KMS-11 (cell line): ENCODE measurements around the gene ABL2.

ENCODE experiments used
- H2AFZ ChIP-seq: fragments of 200-600 bp; sonication (generic); 2 replicates; pipeline ENCODE4 v1.6.1; 2016; ENCODE audit warnings: antibody characterized with exemption, mixed run types, low read depth
- H3K27ac ChIP-seq: fragments of 200-600 bp; sonication (generic); 2 replicates; pipeline ENCODE4 v1.6.1; 2016; ENCODE audit warnings: mild to moderate bottlenecking, mixed run types
- H3K27me3 ChIP-seq: fragments of 200-600 bp; sonication (generic); 2 replicates; pipeline ENCODE4 v1.6.1; 2017; ENCODE audit warnings: mild to moderate bottlenecking, low read depth, mixed run types, moderate library complexity; ENCODE audit not compliant: insufficient read depth
- H3K36me3 ChIP-seq: fragments of 200-600 bp; sonication (generic); 2 replicates; pipeline ENCODE4 v1.6.1; 2017; ENCODE audit warnings: mild to moderate bottlenecking, mixed run types; ENCODE audit not compliant: insufficient read depth
- H3K4me1 ChIP-seq: fragments of 200-600 bp; sonication (generic); 2 replicates; pipeline ENCODE4 v1.6.1; 2016; ENCODE audit warnings: mild to moderate bottlenecking, low read depth, mixed run types; ENCODE audit not compliant: poor library complexity, severe bottlenecking
- H3K4me2 ChIP-seq: fragments of 200-600 bp; sonication (generic); 2 replicates; pipeline ENCODE4 v1.7.0; 2016; ENCODE audit warnings: mild to moderate bottlenecking, mixed run types
- H3K4me3 ChIP-seq: fragments of 200-600 bp; sonication (generic); IDR thresholded peaks from 2 replicates; pipeline ENCODE4 v1.6.1; 2017; ENCODE audit warnings: low read depth, low read length, mixed read lengths; ENCODE audit not compliant: insufficient read depth
- H3K79me2 ChIP-seq: fragments of 200-600 bp; sonication (generic); 2 replicates; pipeline ENCODE4 v1.6.1; 2016; ENCODE audit warnings: low read depth, mixed run types; ENCODE audit not compliant: insufficient read depth
- H3K9ac ChIP-seq: fragments of 200-600 bp; sonication (generic); 2 replicates; pipeline ENCODE4 v1.6.1; 2016; ENCODE audit warnings: mild to moderate bottlenecking, mixed run types
- H4K20me1 ChIP-seq: fragments of 200-600 bp; sonication (generic); 2 replicates; pipeline ENCODE4 v1.6.1; 2016; ENCODE audit warnings: mild to moderate bottlenecking, mixed run types; ENCODE audit not compliant: insufficient read depth
- CTCF ChIP-seq: fragments of 200-600 bp; sonication (generic); conservative IDR thresholded peaks from 2 replicates; pipeline ENCODE4 v1.6.1; 2017; ENCODE audit warnings: low read depth, mild to moderate bottlenecking, antibody characterized with exemption, low read length, moderate library complexity, mixed read lengths

ABL2 gene

GRCh38 chr1:179168536-179168935, 60.9 kb downstream of the ABL2 start:
- Histone ChIP-seq H4K20me1 (no peaks in the 10 kb centered on the region), H3K79me2 (peaks cover 19% of the 10 kb centered on the region; the same call in 1 of the 2 replicates)

GRCh38 chr1:179167955-179168354, 61.5 kb downstream of the ABL2 start:
- no peak overlapping the region for H3K4me3 ChIP-seq
- H3K36me3 ChIP-seq = no peaks in the 10 kb centered on the region
- TF ChIP-seq CTCF = no peak
- H3K27ac ChIP-seq = no peak overlapping the region
- H3K4me1 ChIP-seq = peaks cover 8% of the 10 kb centered on the region
- H3K9ac ChIP-seq = no peak overlapping the region
- H3K79me2 ChIP-seq = peaks cover 13% of the 10 kb centered on the region; the same call in 1 of the 2 replicates
- H4K20me1 ChIP-seq = no peaks in the 10 kb centered on the region
- no peak overlapping the region for H3K4me2 ChIP-seq
- no peak overlapping the region for H2AFZ ChIP-seq
- no peaks in the 10 kb centered on the region for H3K27me3 ChIP-seq

More at GRCh38 chr1:179168536-179168935, 60.9 kb downstream of the ABL2 start:
- Histone ChIP-seq H3K27ac (no peak overlapping the region), H3K4me1 (peaks cover 8% of the 10 kb centered on the region), H3K4me2 (no peak overlapping the region), H3K27me3 (no peaks in the 10 kb centered on the region), H2AFZ (no peak overlapping the region), H3K9ac (no peak overlapping the region), H3K36me3 (no peaks in the 10 kb centered on the region), H3K4me3 (no peak overlapping the region)
- no peak for TF ChIP-seq CTCF

- no peak overlapping the region for H3K4me2 ChIP-seq
Observed at GRCh38 chr1:179167418-179167777, 62.1 kb downstream of the ABL2 start.

GRCh38 chr1:179166663-179167417, 62.6 kb downstream of the ABL2 start:
- Histone ChIP-seq H3K27me3 (no peaks in the 10 kb centered on the region), H3K4me3 (no peak overlapping the region), H3K4me1 (peaks cover 8% of the 10 kb centered on the region), H4K20me1 (no peaks in the 10 kb centered on the region), H3K27ac (no peak overlapping the region), H3K9ac (no peak overlapping the region), H3K36me3 (no peaks in the 10 kb centered on the region), H3K4me2 (no peak overlapping the region), H2AFZ (no peak overlapping the region), H3K79me2 (peaks cover 14% of the 10 kb centered on the region; the same call in 1 of the 2 replicates)
- no peak for TF ChIP-seq CTCF

More at GRCh38 chr1:179167418-179167777, 62.1 kb downstream of the ABL2 start:
- Histone ChIP-seq H3K9ac (no peak overlapping the region), H3K4me3 (no peak overlapping the region), H3K27ac (no peak overlapping the region), H3K36me3 (no peaks in the 10 kb centered on the region), H3K79me2 (peaks cover 9% of the 10 kb centered on the region; the same call in 1 of the 2 replicates), H2AFZ (no peak overlapping the region), H3K4me1 (peaks cover 8% of the 10 kb centered on the region), H4K20me1 (no peaks in the 10 kb centered on the region), H3K27me3 (no peaks in the 10 kb centered on the region)
- no peak for TF ChIP-seq CTCF
